ENCODE data around the gene IL10. TPM values are rescaled to one million over a fixed set of nuclear protein-coding genes. Genes with fewer than 3 reads are reported as not detected.
"Not testable (repeated sequence)": the region's sequence is repeated elsewhere in the genome, so short reads cannot be mapped to it uniquely, and the experiment has no call there.

The IL10 gene
- total RNA-seq, 1 experiment from 2014 or later, result not detected

GRCh38 chr1:206786212-206786886 lies 14.1 kb upstream of the IL10 start:
- Histone ChIP-seq H3K4me3 (no peak overlapping the region), H3K36me3 (no peaks in the 10 kb centered on the region), H3K9me3 (replicated peaks) (no peaks in the 10 kb centered on the region; the same call in 1 of the 2 replicates), H3K4me1 (replicated peaks) (peaks cover 2% of the 10 kb centered on the region), H3K27ac (no peak overlapping the region), H3K27me3 (replicated peaks) (no peaks in the 10 kb centered on the region)
- no peak for DNase-seq (ENCODE audit: low read depth in 1 of 2, low spot score in 2 of 2)

- no peaks in the 10 kb centered on the region for H3K36me3 ChIP-seq
- no peaks in the 10 kb centered on the region for H3K4me1 ChIP-seq (replicated peaks)
- H3K27me3 ChIP-seq (replicated peaks), result no peaks in the 10 kb centered on the region
- DNase-seq (ENCODE audit: low read depth in 1 of 2, low spot score in 2 of 2), result no peak
- no peak overlapping the region for H3K4me3 ChIP-seq
- H3K27ac ChIP-seq, result no peak overlapping the region
- H3K9me3 ChIP-seq (replicated peaks), result no peaks in the 10 kb centered on the region; the same call in 1 of the 2 replicates
These were observed 13.0 kb upstream of the IL10 start for GRCh38 chr1:206785182-206785765.

GRCh38 chr1:206784471-206784903 lies 12.2 kb upstream of the IL10 start:
- H3K9me3 ChIP-seq (replicated peaks), result no peaks in the 10 kb centered on the region; the same call in 1 of the 2 replicates
- H3K27ac ChIP-seq, result no peak overlapping the region
- no peak for DNase-seq (ENCODE audit: low read depth in 1 of 2, low spot score in 2 of 2)
- no peak overlapping the region for H3K4me3 ChIP-seq
- H3K36me3 ChIP-seq, result no peaks in the 10 kb centered on the region
- H3K27me3 ChIP-seq (replicated peaks), result no peaks in the 10 kb centered on the region
- H3K4me1 ChIP-seq (replicated peaks), result no peaks in the 10 kb centered on the region

GRCh38 chr1:206783506-206783905 lies 11.2 kb upstream of the IL10 start:
- no peaks in the 10 kb centered on the region for H3K4me1 ChIP-seq (replicated peaks)
- no peak overlapping the region for H3K27ac ChIP-seq
- no peaks in the 10 kb centered on the region for H3K9me3 ChIP-seq (replicated peaks)
- DNase-seq (ENCODE audit: low read depth in 1 of 2, low spot score in 2 of 2), result no peak
- no peaks in the 10 kb centered on the region for H3K27me3 ChIP-seq (replicated peaks)
- H3K36me3 ChIP-seq, result no peaks in the 10 kb centered on the region
- no peak overlapping the region for H3K4me3 ChIP-seq

- no peaks in the 10 kb centered on the region for H3K36me3 ChIP-seq
- no peak for DNase-seq (ENCODE audit: low read depth in 1 of 2, low spot score in 2 of 2)
- no peaks in the 10 kb centered on the region for H3K27me3 ChIP-seq (replicated peaks)
- H3K9me3 ChIP-seq (replicated peaks), result no peaks in the 10 kb centered on the region
- H3K4me1 ChIP-seq (replicated peaks), result no peaks in the 10 kb centered on the region
- H3K27ac ChIP-seq, result no peak overlapping the region
- no peak overlapping the region for H3K4me3 ChIP-seq
These were observed 10.2 kb upstream of the IL10 start for GRCh38 chr1:206782448-206782847.

- Histone ChIP-seq H3K36me3 (no peaks in the 10 kb centered on the region), H3K9me3 (replicated peaks) (no peaks in the 10 kb centered on the region), H3K27ac (no peak overlapping the region), H3K27me3 (replicated peaks) (no peaks in the 10 kb centered on the region; the same call in 1 of the 2 replicates), H3K4me3 (no peak overlapping the region), H3K4me1 (replicated peaks) (no peaks in the 10 kb centered on the region)
- DNase-seq (ENCODE audit: low read depth in 1 of 2, low spot score in 2 of 2), result no peak
These were observed 7.3 kb upstream of the IL10 start for GRCh38 chr1:206779638-206780037.

- not testable (repeated sequence) for DNase-seq (ENCODE audit: low read depth in 1 of 2, low spot score in 2 of 2)
These were observed 6.6 kb upstream of the IL10 start for GRCh38 chr1:206778911-206779310.

GRCh38 chr1:206778031-206778430 lies 5.7 kb upstream of the IL10 start:
- Histone ChIP-seq H3K4me1 (replicated peaks) (no peaks in the 10 kb centered on the region), H3K27ac (no peak overlapping the region), H3K27me3 (replicated peaks) (peaks cover 3% of the 10 kb centered on the region; the same call in 1 of the 2 replicates), H3K9me3 (replicated peaks) (no peaks in the 10 kb centered on the region), H3K36me3 (no peaks in the 10 kb centered on the region), H3K4me3 (no peak overlapping the region)
- no peak for DNase-seq (ENCODE audit: low read depth in 1 of 2, low spot score in 2 of 2)

More at GRCh38 chr1:206778911-206779310, 6.6 kb upstream of the IL10 start:
- not testable (repeated sequence) for H3K4me1 ChIP-seq (replicated peaks); H3K36me3 ChIP-seq; H3K27ac ChIP-seq; H3K9me3 ChIP-seq (replicated peaks); H3K27me3 ChIP-seq (replicated peaks); H3K4me3 ChIP-seq

- no peaks in the 10 kb centered on the region for H3K4me1 ChIP-seq (replicated peaks)
- H3K9me3 ChIP-seq (replicated peaks), result no peaks in the 10 kb centered on the region
- no peak for DNase-seq (ENCODE audit: low read depth in 1 of 2, low spot score in 2 of 2)
These were observed 3.9 kb upstream of the IL10 start for GRCh38 chr1:206776229-206776628.

GRCh38 chr1:206774093-206774492 lies 1.8 kb upstream of the IL10 start:
- H3K9me3 ChIP-seq (replicated peaks), result no peaks in the 10 kb centered on the region
- peaks cover 3% of the 10 kb centered on the region; the same call in 1 of the 2 replicates for H3K27me3 ChIP-seq (replicated peaks)
- DNase-seq (ENCODE audit: low read depth in 1 of 2, low spot score in 2 of 2), result no peak
- no peaks in the 10 kb centered on the region for H3K36me3 ChIP-seq
- H3K4me1 ChIP-seq (replicated peaks), result no peaks in the 10 kb centered on the region; the same call in 1 of the 2 replicates
- H3K4me3 ChIP-seq, result no peak overlapping the region
- no peak overlapping the region for H3K27ac ChIP-seq

More at GRCh38 chr1:206776229-206776628, 3.9 kb upstream of the IL10 start:
- H3K36me3 ChIP-seq, result no peaks in the 10 kb centered on the region
- no peak overlapping the region for H3K4me3 ChIP-seq
- no peak overlapping the region for H3K27ac ChIP-seq
- peaks cover 3% of the 10 kb centered on the region; the same call in 1 of the 2 replicates for H3K27me3 ChIP-seq (replicated peaks)

GRCh38 chr1:206771338-206771692 lies 979 bp downstream of the IL10 start:
- Histone ChIP-seq H3K36me3 (no peaks in the 10 kb centered on the region), H3K9me3 (replicated peaks) (no peaks in the 10 kb centered on the region), H3K27ac (no peak overlapping the region), H3K4me3 (no peak overlapping the region), H3K27me3 (replicated peaks) (peaks cover 3% of the 10 kb centered on the region; the same call in 1 of the 2 replicates), H3K4me1 (replicated peaks) (peaks cover 8% of the 10 kb centered on the region)
- no peak for DNase-seq (ENCODE audit: low read depth in 1 of 2, low spot score in 2 of 2)

GRCh38 chr1:206770531-206771337 lies 1.6 kb downstream of the IL10 start, which contains the start of gene IL19:
TSS of gene IL19 (plus strand) at chr1:206770773. CDS start at chr1:206836663, 65,890 bp downstream.
- Histone ChIP-seq H3K4me1 (replicated peaks) (peaks cover 14% of the 10 kb centered on the region), H3K9me3 (replicated peaks) (no peaks in the 10 kb centered on the region), H3K27me3 (replicated peaks) (peaks cover 3% of the 10 kb centered on the region; the same call in 1 of the 2 replicates), H3K36me3 (no peaks in the 10 kb centered on the region), H3K4me3 (no peak within 1 kb of the TSS), H3K27ac (no peak within 1 kb of the TSS)
- no peak for DNase-seq (ENCODE audit: low read depth in 1 of 2, low spot score in 2 of 2)

GRCh38 chr1:206769304-206769731 lies 3.0 kb downstream of the IL10 start:
- peaks cover 16% of the 10 kb centered on the region for H3K4me1 ChIP-seq (replicated peaks)
- no peak for DNase-seq (ENCODE audit: low read depth in 1 of 2, low spot score in 2 of 2)
- H3K27ac ChIP-seq, result no peak overlapping the region
- no peaks in the 10 kb centered on the region for H3K9me3 ChIP-seq (replicated peaks)
- H3K27me3 ChIP-seq (replicated peaks), result peaks cover 3% of the 10 kb centered on the region; the same call in 1 of the 2 replicates
- no peaks in the 10 kb centered on the region for H3K36me3 ChIP-seq
- no peak overlapping the region for H3K4me3 ChIP-seq

Measured in SJSA1 (cell line).